Epidermal melanocyte (primary cell): ENCODE data around the gene NAGPA.

ENCODE experiments used
- DNase-seq: peaks from one replicate; pipeline ENCODE4 v3.0.0; 2011; ENCODE audit warnings: low spot score; ENCODE audit not compliant: insufficient read length

Gene NAGPA

DNA sequence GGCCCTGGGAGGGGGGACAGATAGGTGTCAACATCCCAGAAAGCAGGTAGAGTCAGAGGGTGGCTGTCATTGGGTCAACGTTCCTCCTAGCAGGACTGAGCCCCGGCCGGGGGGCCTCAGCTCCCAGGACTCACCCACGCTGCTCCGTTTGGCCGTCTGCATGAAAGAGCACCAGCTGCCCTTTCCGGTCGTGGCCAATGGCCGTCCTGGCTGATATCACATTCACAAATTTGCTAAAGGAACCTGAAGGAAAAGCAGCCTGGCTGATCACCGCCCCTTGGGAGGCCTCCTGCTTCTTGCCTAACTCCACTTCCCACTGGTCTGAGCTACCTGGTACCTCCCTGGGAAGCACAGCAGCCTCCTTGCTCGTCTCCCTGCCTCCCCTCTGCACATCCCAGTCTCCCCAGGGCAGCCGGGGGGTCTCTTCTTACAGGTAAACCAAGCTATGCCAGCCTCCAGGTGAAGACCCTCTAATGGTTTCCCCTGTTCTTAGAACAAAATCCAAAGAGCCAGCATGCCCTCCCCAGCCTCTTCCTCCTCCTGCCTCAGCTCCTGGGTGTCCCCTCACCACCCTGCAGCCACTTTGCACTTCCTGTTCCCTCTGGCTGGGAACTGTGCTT, 3.4 kb downstream of the NAGPA start:
- DNase-seq, result no peak

DNA sequence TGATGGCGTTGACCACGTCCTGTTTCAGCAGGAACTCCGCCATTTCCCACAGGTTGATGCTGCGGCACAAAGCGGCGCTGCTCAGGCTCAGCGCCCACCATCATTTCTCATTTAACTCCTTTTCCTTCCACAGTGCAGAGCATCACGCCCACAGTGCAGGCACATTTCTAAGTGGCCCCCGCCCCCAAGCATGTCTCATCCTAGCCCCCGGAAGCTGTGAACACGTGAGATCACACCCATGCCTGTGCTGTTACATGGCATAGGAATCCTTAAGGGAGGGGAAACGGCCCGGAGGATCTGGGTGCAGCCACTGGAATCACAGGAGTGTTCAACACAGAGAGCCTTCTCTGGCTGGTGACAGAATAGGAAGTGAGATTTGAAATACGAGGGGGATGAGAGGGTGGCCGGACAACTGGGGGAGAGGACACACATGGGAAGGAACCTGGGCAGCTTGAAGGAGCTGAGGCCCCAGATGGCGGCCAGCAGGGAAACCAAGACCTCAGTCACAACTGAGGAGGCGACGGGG, 4.7 kb downstream of the NAGPA start:
- no peak for DNase-seq

DNA sequence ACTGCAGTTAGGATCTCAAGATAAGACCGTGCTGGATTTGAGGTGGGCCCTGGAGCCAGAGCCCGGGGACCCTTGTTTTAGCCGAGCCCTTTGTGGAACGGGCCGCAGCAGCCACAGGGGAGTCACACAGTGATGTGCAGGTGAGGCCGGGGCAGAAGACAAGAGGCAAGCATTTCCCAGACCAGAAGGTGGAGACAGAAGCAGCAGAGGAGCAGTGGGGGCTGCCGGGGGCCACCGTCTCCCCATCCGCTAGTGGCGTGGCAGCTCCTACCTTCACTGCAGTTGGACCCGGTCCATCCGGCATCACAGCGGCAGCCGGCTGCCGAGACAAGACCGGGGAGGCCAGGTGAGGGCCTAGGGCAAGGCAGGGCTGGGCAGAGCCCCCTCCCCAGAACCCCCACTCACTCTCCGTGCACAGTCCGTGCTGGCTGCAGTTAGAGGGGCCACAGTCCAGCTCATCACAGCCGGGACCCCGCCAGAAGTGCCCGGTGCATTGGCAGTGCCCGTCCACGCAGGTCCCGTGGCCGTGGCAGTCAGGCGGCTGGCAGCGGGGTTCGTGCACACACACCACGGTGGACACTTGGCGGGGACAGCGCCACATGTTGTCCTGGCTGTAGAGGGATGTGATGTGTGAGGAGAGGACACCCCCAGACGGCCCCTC, 6.0 kb downstream of the NAGPA start:
- peak; percentile 5 for DNase-seq

DNA sequence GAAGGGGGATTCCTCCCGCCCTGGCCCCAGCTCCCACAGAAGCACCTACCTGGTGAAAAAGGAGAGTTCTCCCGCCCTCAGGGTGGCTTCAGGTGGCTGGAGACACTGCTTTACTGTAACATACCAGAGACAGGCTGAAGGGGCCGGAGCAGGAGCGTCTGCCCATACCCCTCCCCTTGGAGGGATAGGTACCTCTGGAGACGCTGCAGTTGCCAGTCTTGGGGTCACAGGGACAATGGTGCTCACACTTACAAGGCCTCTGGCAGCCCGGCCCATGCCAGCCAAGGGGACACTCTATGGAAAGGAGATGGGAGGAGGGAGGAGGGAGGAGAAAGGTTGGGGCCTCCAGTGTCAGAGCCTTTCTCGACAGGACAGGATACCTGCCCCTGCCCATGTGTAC, 6.6 kb downstream of the NAGPA start:
- peak; percentile 2 for DNase-seq

DNA sequence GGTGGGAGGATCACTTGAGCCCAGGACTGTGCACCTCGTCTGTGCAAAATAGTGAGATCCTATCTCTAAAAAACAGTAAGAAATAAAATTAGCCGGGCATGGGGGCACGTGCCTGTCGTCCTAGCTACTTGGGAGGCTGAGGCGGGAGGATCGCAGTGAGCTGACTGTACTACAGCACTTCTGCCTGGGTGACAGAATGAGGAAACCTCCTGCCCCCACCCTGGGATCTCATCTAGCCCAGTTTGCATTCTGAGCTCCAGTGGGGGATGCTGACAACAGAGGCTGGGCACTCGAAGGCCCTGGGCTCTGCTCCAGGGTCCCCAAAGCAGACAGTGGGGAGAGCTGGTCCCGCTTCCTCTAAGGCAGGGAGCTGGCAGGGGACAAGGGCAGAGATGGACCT, 7.1 kb downstream of the NAGPA start:
- peak; percentile 1 for DNase-seq

DNA sequence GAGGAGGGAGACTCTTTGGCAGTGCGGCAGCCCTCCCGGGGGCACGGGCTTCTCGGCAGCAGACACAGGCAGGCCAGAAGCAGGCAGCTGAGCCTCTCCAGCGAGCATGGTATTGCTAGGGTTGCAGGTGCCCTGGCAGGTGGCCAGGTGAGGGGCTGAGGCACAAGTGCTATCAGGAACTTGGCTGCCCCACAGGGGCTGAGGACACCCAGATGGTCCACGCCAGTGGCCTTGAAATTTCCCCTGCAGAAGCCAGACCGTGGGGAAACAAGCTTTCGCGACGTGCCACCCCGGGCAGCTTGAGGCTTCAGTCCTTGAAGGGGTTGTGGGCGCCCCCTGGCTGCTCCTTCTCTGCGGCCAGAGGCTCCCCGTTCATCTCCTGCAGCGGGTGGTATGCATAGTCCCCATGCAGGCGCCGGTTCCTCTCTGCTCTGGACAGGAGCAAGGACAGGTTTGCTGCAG, 8.5 kb downstream of the NAGPA start:
- peak; percentile 13 for DNase-seq

DNA sequence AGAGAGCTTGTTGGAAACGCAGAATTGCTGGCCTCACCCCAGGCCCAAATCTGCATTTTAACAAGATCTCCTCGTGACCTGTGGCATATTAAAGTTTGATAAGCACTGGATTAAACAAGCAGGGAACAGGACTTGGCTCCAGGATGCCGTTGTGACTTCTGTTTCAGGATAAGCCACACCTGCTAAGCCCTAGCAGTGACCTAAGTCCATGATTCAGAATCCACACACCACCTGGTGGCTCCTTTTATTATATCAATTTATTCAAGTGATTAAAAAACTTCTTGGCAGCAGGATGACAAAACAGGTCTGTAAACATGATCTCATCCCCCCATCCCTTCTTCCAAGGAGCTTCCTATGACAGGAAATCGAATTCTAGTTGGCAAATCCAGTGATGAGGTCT, 9.1 kb downstream of the NAGPA start:
- DNase-seq, result peak; percentile 4

DNA sequence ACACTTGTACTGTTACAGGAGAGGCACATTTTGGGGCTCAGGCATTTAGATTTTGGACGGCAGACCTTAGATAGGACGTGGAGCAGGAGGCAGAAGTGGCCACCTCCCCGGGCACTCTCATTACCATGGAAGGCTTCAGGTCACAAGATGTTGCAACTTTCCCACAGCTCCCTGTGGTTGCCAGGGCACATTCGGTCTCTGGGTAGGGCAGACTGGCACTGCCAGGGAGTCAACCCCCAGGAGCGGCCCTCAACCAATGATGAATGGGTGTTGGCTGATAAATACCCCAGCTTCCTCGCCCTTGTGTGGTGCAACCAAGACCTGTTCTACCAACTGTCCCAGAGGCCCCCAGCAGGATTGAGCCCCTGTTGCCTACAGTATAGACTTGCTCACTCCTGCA, 11.2 kb downstream of the NAGPA start:
- no peak for DNase-seq

DNA sequence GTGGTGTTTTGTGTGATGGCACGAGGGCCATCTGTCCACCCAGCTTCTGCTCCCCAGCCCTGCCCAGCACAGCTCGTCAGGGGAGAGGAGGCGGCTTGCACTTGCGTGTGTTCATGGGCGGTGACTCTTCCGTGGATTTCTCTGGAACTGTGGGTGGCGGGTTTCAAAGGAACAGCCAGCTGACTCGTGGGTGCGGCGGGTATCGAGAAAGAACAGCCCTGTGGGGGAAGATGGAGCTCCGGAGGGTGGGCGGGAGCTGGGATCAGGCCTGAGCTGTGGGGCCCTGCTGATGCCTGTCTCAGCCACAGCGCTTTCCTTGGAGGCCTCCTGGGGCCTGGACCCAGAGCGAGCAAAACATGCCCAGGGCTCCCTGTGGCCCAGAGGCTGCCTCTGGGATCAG, 13.2 kb downstream of the NAGPA start:
- DNase-seq, result no peak

DNA sequence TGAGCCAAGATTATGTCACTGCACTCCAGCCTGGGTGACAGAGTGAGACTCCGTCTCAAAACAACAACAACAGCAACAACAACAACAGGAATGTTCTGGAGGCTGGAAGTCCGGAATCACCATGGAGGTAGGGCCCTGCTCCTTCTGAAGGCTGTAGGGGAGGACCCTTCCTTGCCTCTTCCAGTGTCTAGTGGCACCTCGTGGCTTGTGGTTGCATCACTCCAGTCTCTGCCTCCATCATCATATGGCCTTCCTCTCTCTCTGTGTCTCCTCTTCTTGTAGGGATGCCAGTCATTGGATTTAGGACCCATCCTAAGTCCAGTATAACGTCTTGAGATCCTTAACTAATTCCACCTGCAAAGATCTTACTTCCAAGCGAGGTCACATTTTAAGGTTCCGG, 14.0 kb downstream of the NAGPA start:
- DNase-seq, result no peak

DNA sequence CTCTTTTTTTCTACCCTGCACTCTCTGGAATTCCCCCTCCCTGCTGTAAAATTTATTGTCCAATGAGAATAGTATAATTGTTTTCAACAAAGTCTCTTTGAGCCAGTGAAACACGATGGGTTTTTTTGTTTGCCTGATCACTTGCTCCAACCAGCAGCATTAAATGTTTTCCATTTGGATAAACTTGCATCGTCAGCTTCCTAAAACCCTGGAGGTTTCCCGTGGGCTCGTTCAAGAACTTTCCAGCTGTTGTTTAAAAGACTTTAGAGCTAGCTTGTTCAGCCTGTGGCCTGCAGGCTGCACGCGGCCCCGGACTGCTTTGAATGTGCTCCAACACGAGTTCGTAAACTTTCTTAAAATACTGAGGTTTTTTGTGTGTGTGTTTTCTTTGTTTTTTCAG, 14.9 kb downstream of the NAGPA start:
- peak; percentile 75 for DNase-seq

DNA sequence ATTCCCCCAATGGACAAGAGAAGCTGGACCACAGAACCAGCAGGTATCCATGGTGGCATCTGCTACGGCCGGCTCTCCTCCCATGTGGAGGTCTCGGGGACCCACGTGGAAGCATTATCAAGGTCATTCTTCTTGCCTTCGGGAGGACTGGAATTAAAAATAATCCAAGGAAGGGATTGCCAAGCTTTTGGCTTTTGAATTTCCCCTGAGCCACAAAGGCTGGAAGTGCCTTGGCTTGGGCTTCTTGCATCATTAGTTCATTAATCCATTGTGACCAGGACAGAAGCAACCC, 16.1 kb downstream of the NAGPA start:
- DNase-seq, result no peak

DNA sequence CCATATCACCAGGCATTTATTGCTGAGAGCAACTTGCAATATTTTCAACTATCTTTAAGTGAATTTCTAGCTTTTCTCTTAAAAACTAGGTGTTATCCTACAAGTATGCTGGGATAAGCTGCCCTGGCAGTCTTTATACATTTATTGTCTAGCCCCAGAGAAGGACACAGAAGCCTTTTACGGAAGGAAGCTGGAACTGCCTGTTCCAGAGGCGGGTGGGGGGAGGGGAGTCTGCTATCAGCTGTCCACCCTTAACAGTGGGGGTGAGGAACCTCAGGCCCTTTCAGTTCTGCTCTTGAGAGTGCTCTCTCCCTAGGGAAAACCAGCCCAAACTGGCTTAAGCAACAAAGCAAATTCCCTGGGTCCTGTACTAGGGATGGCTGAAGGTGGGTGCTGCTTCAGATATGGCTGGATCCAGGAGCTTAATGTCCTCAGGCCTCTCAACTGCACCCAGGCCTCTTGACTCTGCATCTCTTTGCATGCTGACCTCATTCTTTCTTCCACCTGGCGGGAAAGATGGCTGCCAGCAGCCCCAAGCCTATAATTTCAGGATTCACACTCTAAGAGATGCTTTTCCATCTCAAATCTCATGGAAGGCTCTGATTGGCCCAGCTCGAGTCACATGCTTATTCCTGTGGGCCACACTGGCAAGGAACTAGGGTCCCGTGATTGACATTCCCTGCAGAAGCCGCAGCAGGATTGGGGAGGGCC, 16.6 kb downstream of the NAGPA start:
- no peak for DNase-seq

DNA sequence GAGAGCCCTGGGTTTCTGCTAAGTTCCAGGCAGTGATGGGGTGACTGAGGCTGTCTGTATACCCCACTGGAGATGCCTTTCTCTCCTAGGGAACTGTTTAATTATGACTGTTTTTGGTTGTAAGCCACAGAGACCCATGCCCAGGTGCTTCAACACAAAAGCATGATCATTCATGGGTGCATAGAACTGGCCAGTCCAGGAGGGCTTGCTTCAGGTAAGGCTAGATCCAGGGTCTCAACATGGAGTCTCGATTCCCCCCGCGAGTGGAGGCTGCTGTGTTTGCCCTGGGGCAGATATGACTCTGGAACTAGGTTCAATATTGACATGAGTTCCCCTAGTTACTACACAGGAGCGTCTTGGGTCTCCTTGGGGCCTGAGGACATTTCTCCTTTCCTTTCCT, 17.8 kb downstream of the NAGPA start:
- no peak for DNase-seq

DNA sequence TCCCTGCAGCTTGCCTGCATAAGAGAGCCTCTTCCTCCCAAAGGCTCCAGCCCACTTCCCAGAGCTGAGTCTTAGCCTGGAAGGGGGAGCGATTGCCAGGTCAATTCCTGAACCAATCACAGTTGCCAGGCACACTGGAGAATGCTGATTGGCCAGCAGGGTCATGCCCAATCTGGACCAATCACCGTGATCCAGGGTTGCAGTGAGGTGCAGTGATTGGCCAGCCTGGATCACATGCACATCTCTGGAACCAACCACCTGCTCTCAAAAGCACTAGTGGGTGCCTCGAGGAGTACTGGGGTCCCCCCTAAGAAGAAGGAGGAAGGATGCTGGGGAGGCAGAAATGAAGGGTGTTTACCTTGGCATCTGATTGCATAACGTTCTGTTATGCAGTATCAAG, 18.4 kb downstream of the NAGPA start:
- DNase-seq, result no peak

DNA sequence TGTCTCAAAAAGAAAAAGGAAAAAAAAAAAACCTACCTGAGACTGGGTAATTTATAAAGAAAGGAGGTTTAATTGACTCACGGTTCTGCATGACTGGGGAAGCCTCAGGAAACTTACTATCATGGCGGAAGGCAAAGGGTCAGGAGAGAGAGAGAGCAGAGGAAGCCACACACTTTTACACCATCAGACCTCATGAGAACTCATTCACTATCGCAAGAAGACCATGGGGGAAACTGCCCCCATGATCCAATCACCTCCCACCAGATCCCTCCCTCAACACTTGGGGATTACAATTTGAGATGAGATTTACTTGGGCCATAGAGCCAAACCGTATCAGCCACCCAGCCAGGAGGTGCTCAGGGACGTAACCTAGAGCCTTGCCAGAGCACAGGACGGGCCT, 20.8 kb downstream of the NAGPA start:
- DNase-seq, result no peak

DNA sequence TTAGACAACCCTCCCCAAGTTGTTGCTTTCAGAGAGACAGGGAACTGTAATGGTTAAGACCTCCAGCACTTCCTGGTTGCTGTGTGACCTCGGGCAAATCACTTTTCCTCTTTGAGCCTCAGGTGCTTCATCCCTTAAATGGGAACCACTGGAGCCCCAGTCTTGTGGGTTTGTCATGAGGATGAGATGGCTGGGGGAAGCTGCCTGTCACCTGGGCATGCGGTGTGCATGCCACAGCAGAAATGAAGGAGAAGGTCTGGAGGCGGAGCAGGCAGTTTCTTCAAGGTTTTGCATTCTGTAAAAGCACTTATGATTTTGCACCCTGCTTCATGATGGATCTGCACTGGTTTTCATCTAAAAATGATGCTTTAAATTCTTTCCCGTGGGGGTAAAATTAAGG, 22.1 kb downstream of the NAGPA start:
- DNase-seq, result no peak

DNA sequence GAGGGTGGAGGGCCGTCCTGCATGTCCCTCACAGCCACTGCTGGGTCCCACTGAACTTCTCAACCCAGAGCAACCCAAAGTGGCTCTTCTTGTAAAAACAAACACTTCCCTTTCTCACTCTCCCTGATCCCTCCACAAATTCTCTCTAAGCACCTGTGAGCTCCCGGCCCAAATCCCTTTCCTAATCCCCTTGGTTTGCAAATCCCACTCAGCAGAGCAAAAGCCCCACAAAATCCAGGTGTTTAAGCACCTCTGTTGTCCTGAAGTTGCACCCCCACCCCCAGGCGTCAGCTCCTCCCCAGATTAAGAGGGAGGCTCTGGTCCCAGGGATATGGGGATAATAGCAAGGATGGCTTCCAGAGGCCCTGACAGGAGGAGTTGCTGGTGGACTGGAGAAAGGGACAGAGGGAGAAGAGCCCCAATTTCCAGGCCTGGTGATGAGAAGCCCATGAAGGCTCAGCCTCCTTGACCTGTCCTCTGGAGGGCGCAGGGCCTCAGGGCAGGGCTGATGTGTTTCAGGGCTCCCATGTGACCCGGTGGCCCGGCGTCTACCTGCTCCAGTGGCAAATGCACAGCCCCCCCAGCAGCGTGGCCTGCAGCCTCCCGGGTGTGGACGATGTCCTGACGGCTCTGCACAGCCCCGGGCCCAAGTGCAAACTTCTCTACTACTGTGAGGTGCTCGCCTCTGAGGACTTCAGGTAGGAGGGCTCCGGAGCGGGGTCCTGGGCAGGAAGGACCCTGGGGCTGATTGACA, 23.0 kb downstream of the NAGPA start:
- no peak for DNase-seq

DNA sequence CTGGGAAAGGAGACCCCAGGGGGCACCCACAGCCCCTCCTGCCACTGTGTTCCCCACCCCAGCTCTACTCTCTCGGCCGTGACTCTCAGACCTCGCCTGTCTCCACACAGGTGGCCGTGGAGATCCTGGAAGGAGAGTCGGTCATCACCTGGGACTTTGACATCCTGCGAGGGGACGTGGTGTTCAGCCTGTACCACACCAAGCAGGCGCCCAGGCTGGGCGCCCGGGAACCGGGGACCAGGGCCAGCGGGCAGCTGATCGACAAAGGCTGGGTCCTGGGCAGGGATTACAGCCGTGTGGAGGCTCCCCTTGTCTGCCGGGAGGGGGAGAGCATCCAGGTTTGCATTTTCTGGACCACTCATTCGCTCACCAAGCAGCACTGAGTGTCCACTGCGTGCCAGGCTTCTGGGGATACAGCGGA, 25.4 kb downstream of the NAGPA start:
- DNase-seq, result no peak

DNA sequence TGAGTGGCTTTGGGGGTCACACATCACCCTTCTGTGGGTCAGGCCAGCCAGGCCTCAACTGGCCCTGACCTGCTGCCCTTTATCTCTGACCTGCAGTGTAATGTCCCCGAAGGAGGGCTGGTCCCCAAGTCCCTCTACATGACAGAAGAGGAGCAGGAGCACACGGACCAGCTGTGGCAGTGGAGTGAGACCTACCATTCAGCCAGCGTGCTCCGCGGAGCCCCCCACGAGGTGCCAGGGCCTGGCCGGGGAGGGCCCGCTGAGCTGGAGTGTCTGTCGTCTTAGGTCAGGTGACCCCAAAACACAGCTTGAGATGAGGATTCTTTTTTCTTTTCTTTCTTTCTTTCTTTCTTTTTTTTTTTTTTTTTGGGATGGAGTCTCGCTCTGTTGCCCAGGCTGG, 26.5 kb downstream of the NAGPA start:
- no peak for DNase-seq

DNA sequence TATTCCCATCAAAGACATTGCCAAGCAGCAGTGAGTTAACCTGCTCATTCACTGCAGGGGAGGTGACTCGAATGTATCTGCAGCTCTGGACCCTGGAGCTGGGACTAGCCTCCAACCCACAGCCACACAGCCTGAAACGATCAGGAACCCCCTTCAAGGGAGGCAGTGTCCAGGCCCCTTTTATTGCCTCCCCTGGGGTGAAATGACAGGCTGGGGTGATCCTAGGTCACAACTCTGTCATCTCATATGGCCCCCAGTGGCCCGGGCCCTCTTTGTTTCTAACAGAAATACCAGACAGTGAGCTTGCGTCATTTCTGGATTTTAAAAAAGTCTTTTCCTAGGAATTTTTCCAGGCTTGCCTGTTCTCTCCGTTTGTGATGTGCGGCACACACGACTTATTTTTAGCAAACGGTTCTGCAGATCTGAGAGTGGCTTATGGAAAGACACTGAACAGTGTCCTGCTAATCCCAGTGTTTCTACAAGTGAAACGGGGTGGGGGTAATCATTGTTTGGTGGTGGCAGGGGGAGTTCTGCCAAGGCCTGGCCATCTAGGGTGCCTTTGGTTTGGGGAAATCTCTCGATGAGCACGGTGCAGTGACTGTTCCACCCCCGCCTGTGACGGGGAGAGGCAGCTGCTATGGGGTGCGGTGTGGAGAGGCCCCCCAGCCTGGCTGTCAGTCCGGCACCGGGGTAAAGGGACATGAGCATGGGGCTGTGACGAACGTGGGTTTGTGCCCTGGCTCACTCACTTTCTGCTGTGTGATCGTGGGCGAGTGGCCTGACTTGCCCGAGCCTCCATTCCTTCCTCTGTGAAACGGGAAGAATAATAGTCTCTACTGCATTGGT, 27.2 kb downstream of the NAGPA start:
- no peak for DNase-seq
